ENCODE measurements around the gene TNS3.

Gene TNS3

GRCh38 chr7:47539398-47540052, 42.4 kb downstream of the TNS3 start:
- no peak for DNase-seq

GRCh38 chr7:47538846-47539311, 43.0 kb downstream of the TNS3 start:
- no peak for DNase-seq

DNA sequence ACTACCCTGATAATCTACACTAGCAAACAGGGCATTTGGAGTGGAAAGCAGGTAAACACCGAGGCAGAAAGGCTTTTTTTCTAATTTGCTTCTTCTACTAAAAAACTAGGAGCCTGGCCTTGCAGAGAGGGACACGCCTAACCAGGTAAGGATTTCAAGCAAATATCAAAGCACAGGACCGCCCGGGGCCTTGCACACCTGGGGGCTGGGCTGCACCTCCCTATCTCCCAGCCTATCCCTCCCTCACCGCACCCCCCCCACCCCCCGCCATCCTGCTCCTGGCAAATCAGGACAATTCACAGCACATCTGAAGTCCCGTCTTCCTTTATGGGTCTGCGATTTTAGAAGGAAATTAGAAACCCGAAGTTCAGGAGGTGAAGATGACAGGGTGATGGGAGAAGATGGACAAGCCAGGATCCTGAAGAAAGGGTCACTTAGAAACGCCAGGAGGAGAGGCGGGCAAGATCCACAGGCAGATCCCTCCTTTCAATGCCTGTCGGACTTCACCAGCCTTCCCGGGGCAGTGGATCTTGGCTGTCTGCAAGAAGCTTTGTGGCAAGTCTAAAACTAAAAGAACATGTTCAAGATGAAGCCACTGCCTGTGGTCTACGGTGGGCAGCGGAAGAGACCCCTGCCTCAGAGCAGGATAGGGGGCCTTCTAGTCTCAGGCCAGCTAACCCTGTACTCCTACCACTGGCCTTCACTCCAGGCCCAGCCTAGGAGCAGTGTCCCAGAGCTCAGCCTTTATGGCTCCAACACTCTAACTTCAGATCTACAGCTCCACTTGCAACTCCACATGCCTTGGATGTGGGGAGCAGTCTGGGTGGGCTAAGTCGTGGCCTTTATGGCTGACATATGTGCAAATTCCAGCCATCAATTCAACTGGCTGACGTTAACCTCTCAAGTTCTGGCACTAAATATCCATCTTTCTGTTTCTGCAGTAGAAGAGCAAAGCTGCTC, 43.9 kb downstream of the TNS3 start:
- DNase-seq: no peak

DNA sequence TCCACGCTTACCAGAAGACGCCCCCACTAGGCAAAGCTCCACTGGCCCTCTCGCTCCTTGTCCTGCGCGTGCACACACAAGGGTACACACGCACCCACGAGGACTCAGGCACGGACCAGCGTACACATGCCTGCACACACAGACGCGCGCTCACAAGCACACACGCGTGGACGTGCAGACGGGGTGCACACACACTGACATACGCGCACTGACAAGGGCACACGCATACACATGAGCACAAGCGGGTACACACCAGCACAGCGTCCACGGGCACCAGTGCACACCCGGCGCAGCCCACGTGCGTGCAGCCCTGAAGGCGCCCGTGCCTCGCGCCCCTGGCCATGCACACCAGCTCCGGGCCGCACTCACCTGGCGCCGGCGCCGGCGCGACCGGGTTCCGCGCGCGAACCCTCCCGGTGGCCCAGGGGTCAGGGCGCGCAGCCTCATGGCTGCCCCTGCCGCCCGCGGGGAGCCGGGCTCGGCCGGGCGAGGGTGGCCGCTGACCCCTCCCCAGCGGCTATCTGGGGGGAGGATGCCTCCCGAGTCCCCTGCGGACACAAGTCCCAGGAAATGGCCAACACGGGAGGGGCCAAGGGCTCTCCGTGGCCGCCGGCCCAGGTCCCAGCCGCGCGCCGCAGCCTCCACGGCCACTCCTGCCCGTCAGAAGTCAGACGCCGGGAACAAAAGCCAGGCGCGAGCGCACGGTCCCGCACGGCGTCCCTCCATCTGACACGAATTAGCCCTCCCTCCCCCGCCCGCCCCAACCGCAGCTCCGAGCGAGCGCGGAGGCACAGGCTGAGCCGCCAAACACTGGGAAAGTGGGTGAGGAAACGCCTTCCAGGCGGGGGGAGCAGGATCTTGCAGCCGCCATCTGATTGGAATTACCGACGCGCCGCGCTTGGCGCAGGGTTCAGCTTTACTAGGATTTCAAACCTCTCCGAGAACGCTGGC, 45.0 kb downstream of the TNS3 start:
- peak; percentile 75 for DNase-seq

- peak; percentile 18 for DNase-seq
Observed at GRCh38 chr7:47535704-47536628, 45.9 kb downstream of the TNS3 start.

- peak; percentile 39 for DNase-seq
Observed at GRCh38 chr7:47535035-47535703, 46.7 kb downstream of the TNS3 start.

- DNase-seq: peak; percentile 55
Observed at GRCh38 chr7:47534322-47535034, 47.4 kb downstream of the TNS3 start.

- no peak for DNase-seq
Observed at GRCh38 chr7:47531584-47532492, 50.1 kb downstream of the TNS3 start.

DNA sequence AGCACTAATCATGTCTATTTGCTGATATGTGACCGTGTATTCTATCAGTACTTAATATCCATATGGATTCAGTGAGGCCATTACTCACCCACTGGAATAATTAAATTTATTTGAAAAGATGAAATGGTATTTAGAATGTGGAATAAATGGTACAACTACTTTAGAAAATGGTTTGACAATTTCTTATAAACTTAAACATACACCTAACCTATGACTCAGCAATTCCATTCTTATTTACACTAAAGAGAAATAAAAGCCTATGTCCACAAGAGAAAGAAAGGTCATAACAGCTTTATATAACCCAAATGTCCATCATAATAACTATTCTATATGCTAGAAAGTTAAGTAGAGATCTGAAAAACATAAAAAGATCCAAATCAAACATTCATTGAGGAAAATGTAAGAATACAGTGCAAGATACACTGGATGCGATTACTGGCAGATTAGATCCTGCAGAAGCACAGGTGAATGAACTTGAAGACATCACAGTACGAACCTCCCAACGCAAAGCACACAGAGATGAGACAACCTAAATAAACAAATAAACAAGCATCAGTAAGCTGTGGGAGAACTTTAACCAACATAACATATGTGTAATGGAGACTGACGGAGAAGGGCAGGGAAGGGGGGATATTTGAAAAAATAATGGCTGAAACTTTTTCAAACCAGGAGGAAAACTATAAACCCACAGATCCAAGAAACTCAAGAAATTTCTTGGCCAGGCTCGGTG, 51.9 kb downstream of the TNS3 start:
- no peak for DNase-seq

GRCh38 chr7:47529405-47529804, 52.5 kb downstream of the TNS3 start:
- no peak for DNase-seq

DNA sequence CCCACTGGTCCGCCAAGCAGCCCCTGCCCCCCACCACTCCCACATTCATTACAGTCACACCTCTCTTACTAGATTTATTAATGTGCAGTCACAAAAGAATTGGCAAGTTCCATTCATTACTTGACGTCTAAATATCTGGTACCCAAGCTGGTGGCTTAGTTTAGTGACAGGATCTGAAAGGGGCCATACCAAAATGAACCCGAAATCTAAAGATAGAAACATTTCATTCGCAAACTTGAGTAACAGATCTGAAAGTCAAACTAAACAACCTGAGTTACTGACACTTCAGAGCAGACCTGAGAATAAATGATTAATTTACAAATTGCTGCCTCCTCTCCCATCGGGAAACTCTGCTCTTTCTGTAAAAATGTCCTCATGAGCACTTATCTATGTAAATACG, 53.4 kb downstream of the TNS3 start:
- DNase-seq: no peak

GRCh38 chr7:47526466-47526865, 55.4 kb downstream of the TNS3 start:
- DNase-seq: no peak

- no peak for DNase-seq
Observed at GRCh38 chr7:47525066-47525623, 56.8 kb downstream of the TNS3 start.

DNA sequence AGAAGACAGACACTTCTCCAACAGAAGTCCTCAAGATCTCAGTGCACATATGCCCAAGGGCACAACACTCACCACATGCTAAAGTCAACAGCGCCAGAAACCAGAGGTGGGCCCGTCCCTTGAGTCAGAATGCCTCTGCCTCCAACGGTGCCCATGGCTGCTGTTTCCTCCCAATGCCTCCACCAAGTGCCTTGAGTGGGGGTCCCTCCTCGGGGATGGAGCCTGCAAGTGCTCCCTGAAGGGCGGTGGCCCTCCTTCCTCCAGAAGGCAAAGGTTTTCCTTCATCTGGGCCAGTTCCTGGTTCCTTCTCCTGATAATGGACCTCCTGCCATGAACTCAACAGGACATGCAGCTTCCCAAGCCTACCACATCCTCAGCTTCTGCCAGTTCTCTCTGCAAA, 58.5 kb downstream of the TNS3 start:
- no peak for DNase-seq

DNA sequence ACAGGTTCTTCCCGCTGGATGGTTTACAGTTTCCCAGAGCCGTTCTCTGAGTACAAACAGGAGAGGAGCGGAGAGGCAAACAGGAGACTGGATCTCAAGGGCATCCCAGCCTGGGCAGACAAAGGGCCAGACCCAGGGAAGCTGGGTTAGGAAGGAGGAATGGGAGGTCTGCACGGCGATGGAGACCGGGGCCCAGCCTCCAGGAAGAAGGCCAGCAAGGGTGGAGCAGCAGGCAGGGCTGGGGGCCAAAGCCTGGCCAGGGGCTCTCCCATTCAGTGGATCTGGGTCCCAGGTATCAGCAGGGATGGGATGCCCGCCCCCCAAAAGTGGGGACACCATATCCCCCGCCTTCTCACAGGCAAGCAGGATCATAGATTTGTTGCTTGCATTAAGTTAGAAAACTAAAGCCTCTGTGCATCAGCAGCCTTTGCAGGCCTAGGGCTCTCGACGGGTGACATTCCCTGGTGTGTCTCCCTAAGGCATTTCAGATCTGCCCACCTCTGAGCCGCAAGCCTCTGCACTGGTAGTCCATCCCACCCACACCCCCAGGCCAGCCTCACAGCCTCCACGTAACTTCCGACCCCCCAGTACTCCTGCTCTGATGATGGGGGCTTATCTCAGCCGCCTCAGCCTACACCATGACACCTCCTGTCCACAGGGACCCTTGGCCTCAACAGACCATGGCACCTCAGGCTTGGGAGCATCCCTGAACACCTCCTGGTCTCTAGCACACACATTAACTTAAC, 59.9 kb downstream of the TNS3 start:
- DNase-seq: no peak

DNA sequence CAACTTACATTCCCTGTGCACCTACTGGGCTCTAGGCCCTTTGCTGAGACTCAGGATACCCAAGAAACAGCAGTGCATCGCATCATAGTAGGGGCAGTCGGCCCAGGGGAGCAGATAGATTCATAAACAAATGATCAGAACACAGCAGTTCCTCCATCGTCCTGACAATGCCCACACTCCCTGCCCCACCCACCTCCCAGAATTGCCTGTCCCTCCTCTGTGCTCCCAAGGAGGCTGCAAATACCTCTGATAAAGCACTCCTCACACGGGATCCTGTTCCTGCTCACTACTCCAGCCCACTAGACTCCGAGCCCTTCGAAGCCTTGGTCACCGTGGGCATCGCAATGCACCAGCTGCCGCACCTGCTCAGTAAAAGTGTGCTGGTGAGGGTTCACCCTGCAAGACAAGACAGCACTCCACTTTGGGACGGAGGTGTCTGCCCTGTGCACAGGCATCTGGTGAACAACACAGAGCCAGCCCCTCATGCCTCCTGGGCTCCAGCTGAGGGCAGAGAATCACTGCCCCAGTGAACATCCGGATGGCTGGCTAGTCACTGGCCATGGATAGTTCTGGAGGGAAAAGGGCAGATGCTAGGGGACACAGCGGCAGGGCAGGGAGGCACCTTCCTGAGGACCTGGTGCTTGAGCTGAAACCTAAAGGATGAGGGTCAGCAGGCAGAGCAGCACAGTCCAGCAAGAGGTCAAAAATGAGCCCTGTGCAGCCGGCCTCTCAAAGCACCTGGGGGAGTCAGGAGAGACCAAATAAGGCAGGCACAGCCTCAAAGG, 60.7 kb downstream of the TNS3 start:
- no peak for DNase-seq

GRCh38 chr7:47520406-47520805, 61.5 kb downstream of the TNS3 start:
- DNase-seq: no peak

Data from NCI-H82 (cell line).